Neural cell (in vitro differentiated cells): Measurements from ENCODE around the gene ZNF205.

Experiments
- CTCF ChIP-seq: fragments of 450-650 bp; IDR thresholded peaks from 2 replicates; pipeline ENCODE4 v1.5.1; 2014; ENCODE audit warnings: antibody characterized with exemption, mild to moderate bottlenecking, moderate library complexity; ENCODE audit not compliant: poor library complexity, severe bottlenecking
- EP300 ChIP-seq: fragments of 450-650 bp; conservative IDR thresholded peaks from 2 replicates; pipeline ENCODE4 v1.6.1; 2014; ENCODE audit warnings: antibody characterized with exemption, mild to moderate bottlenecking, moderate library complexity; ENCODE audit not compliant: poor library complexity, severe bottlenecking
- EZH2 ChIP-seq: fragments of 200-600, 300-800 bp; shearing (Covaris generic), sonication (generic); IDR thresholded peaks from 2 replicates; pipeline ENCODE4 v1.6.1; 2014; ENCODE audit warnings: antibody characterized with exemption, low read length, borderline replicate concordance, mild to moderate bottlenecking; ENCODE audit not compliant: insufficient read depth, poor library complexity, severe bottlenecking
- MXI1 ChIP-seq: fragments of 450-650 bp; conservative IDR thresholded peaks from 2 replicates; pipeline ENCODE4 v1.6.1; 2014; ENCODE audit warnings: antibody characterized with exemption, mild to moderate bottlenecking; ENCODE audit not compliant: poor library complexity, severe bottlenecking
- POLR2AphosphoS5 ChIP-seq: IDR thresholded peaks from 2 replicates; pipeline ENCODE4 v1.6.1; 2012
- RAD21 ChIP-seq: fragments of 450-650 bp; conservative IDR thresholded peaks from 2 replicates; pipeline ENCODE4 v1.6.1; 2014; ENCODE audit warnings: antibody characterized with exemption, mild to moderate bottlenecking, moderate library complexity
- SMC3 ChIP-seq: fragments of 450-650 bp; conservative IDR thresholded peaks from 2 replicates; pipeline ENCODE4 v1.6.1; 2014; ENCODE audit warnings: antibody characterized with exemption, mild to moderate bottlenecking, moderate library complexity; ENCODE audit not compliant: poor library complexity
- TAF1 ChIP-seq: IDR thresholded peaks from 2 replicates; pipeline ENCODE4 v1.6.1; 2012; ENCODE audit warnings: low read depth

- TF ChIP-seq CTCF (no peak), POLR2AphosphoS5 (no peak), EZH2 (no peak), EP300 (no peak), RAD21 (no peak), MXI1 (no peak), SMC3 (no peak), TAF1 (no peak)
Measured at GRCh38 chr16:3068487-3068886, 43.9 kb upstream of the ZNF205 start.
